Activated CD8-positive, alpha-beta memory T cell treated with anti-CD3 and anti-CD28 coated beads for 4 hours (primary cell): Measurements from ENCODE around the gene CTSF.
A peak's percentile ranks its signal among the peaks of the same experiment; 100 is the strongest.
"Not testable (repeated sequence)": the region's sequence is repeated elsewhere in the genome, so short reads cannot be mapped to it uniquely, and the experiment has no call there.

ENCODE experiments used
- DNase-seq, 2 donors: peaks; one replicate each; pipeline ENCODE4 v3.0.0-alpha.2; 2020; ENCODE audit warnings: low read depth in 2 of 2

Gene CTSF

GRCh38 chr11:66559142-66559865, 9.1 kb downstream of the CTSF start:
- DNase-seq = no peak

GRCh38 chr11:66557733-66558326, 10.6 kb downstream of the CTSF start:
- DNase-seq = no peak

GRCh38 chr11:66556086-66556485, 12.3 kb downstream of the CTSF start:
- DNase-seq = no peak

GRCh38 chr11:66555416-66555815, 13.0 kb downstream of the CTSF start:
- DNase-seq = no peak

GRCh38 chr11:66554602-66555001, 13.8 kb downstream of the CTSF start:
- DNase-seq = no peak

- DNase-seq = no peak
These were observed 17.5 kb downstream of the CTSF start for GRCh38 chr11:66550887-66551286.

- DNase-seq = no peak
These were observed 18.7 kb downstream of the CTSF start for GRCh38 chr11:66549696-66550095.

- DNase-seq = no peak
These were observed 19.4 kb downstream of the CTSF start for GRCh38 chr11:66548774-66549630.

- DNase-seq = no peak
These were observed 20.4 kb downstream of the CTSF start for GRCh38 chr11:66548041-66548440.

- DNase-seq = no peak
These were observed 20.8 kb downstream of the CTSF start for GRCh38 chr11:66547662-66548009.

- DNase-seq = no peak
These were observed 21.3 kb downstream of the CTSF start for GRCh38 chr11:66546966-66547661.

- DNase-seq = no peak
These were observed 21.9 kb downstream of the CTSF start, which contains the start of gene ACTN3 for GRCh38 chr11:66546368-66546965. TSS of gene ACTN3 (plus strand) at chr11:66546903. CDS start at chr11:66546938, 35 bp downstream.

- DNase-seq = peak; percentile 58 to 73
These were observed 22.6 kb downstream of the CTSF start, which contains the start of gene ZDHHC24 for GRCh38 chr11:66545701-66546367. TSS of gene ZDHHC24 (minus strand) at chr11:66546048. CDS start at chr11:66546003, 45 bp downstream.

GRCh38 chr11:66544952-66545351, 23.5 kb downstream of the CTSF start:
- DNase-seq = not testable (repeated sequence)

GRCh38 chr11:66543263-66544107, 24.9 kb downstream of the CTSF start:
- DNase-seq = peak; percentile 20 to 39

GRCh38 chr11:66542362-66542761, 26.0 kb downstream of the CTSF start:
- no peak for DNase-seq

GRCh38 chr11:66541892-66542291, 26.5 kb downstream of the CTSF start:
- DNase-seq = no peak

- DNase-seq = not testable (repeated sequence)
These were observed 27.8 kb downstream of the CTSF start for GRCh38 chr11:66540598-66540997.

GRCh38 chr11:66539870-66540213, 28.6 kb downstream of the CTSF start:
- no peak for DNase-seq
